H4 (cell line): ENCODE measurements around the gene TMED7. TPM values are rescaled to one million over a fixed set of nuclear protein-coding genes. Genes with fewer than 3 reads are reported as not detected.

Experiments used
- DNase-seq: peaks from one replicate; pipeline ENCODE4 v3.0.0-alpha.2; 2015; ENCODE audit warnings: low spot score
- total RNA-seq: library from RNA; depleted of rRNA; stranded (reverse); fragments of >200 nt; shearing (Covaris generic); gene quantifications from 2 replicates; pipeline ENCODE4 v1.2.3, GENCODE V29; 2014; rRNA removed

Gene TMED7
- total RNA-seq, 1 experiment from 2014 or later, result 161 TPM

GRCh38 chr5:115583474-115583873, 42.4 kb downstream of the TMED7 start:
- DNase-seq, result peak; percentile 59

- no peak for DNase-seq
Observed at GRCh38 chr5:115580941-115581340, 44.9 kb downstream of the TMED7 start.

GRCh38 chr5:115579747-115580173, 46.1 kb downstream of the TMED7 start:
- DNase-seq, result no peak

- no peak for DNase-seq
Observed at GRCh38 chr5:115579216-115579615, 46.6 kb downstream of the TMED7 start.

- DNase-seq, result no peak
Observed at GRCh38 chr5:115578657-115579056, 47.2 kb downstream of the TMED7 start.

- DNase-seq, result no peak
Observed at GRCh38 chr5:115577741-115578140, 48.1 kb downstream of the TMED7 start.

- DNase-seq, result no peak
Observed at GRCh38 chr5:115577329-115577728, 48.5 kb downstream of the TMED7 start.

GRCh38 chr5:115575167-115576070, 50.4 kb downstream of the TMED7 start:
- DNase-seq, result peak; percentile 47

- DNase-seq, result no peak
Observed at GRCh38 chr5:115573133-115573532, 52.7 kb downstream of the TMED7 start.

- DNase-seq, result no peak
Observed at GRCh38 chr5:115571441-115571878, 54.4 kb downstream of the TMED7 start.

GRCh38 chr5:115568668-115569067, 57.2 kb downstream of the TMED7 start:
- DNase-seq, result no peak

GRCh38 chr5:115565233-115565632, 60.6 kb downstream of the TMED7 start:
- no peak for DNase-seq

Other genes starting within 250 kb of the TMED7 start
- 8.6 and 10.2 TPM in 2 replicates for gene FEM1C, start 81.3 kb downstream of the TMED7 start, total RNA-seq
- gene TICAM2, start 23.6 kb downstream of the TMED7 start, total RNA-seq, result 0.16 and 4.5 TPM in 2 replicates
- 0.74 and 1.3 TPM in 2 replicates for gene CDO1, start 190.6 kb upstream of the TMED7 start, total RNA-seq
- gene ATG12, start 215.5 kb upstream of the TMED7 start, total RNA-seq, result 63.5 and 76.1 TPM in 2 replicates
- 136 and 195 TPM in 2 replicates for gene AP3S1, start 215.9 kb upstream of the TMED7 start, total RNA-seq